ENCODE measurements around the gene C1QTNF2.
"Not testable (repeated sequence)": the region's sequence is repeated elsewhere in the genome, so short reads cannot be mapped to it uniquely, and the experiment has no call there.

Gene C1QTNF2

GRCh38 chr5:160339406-160340130 is 30.9 kb downstream of the C1QTNF2 start:
- no peak for DNase-seq

GRCh38 chr5:160334716-160335115 is 35.7 kb downstream of the C1QTNF2 start:
- not testable (repeated sequence) for DNase-seq

- DNase-seq, result no peak
Observed at GRCh38 chr5:160333721-160334120, 36.7 kb downstream of the C1QTNF2 start.

GRCh38 chr5:160330212-160330611 is 40.2 kb downstream of the C1QTNF2 start:
- DNase-seq, result no peak

- DNase-seq, result no peak
Observed at GRCh38 chr5:160327818-160328217, 42.6 kb downstream of the C1QTNF2 start.

GRCh38 chr5:160326981-160327380 is 43.4 kb downstream of the C1QTNF2 start:
- DNase-seq, result no peak

GRCh38 chr5:160325716-160326115 is 44.7 kb downstream of the C1QTNF2 start:
- DNase-seq, result no peak

GRCh38 chr5:160324886-160325285 is 45.5 kb downstream of the C1QTNF2 start:
- no peak for DNase-seq

GRCh38 chr5:160318409-160318808 is 52.0 kb downstream of the C1QTNF2 start:
- DNase-seq, result no peak

GRCh38 chr5:160317434-160317833 is 53.0 kb downstream of the C1QTNF2 start:
- no peak for DNase-seq

- DNase-seq, result no peak
Observed at GRCh38 chr5:160315968-160316367, 54.5 kb downstream of the C1QTNF2 start.

- no peak for DNase-seq
Observed at GRCh38 chr5:160312960-160313727, 57.3 kb downstream of the C1QTNF2 start.

- DNase-seq, result no peak
Observed at GRCh38 chr5:160312134-160312959, 58.1 kb downstream of the C1QTNF2 start, which contains the start of gene CCNJL. Gene CCNJL, minus strand, starts transcription at chr5:160312564. Its CDS starts 641 bp downstream, at chr5:160311923.

GRCh38 chr5:160311491-160312133 is 58.8 kb downstream of the C1QTNF2 start:
- no peak for DNase-seq

- DNase-seq, result no peak
Observed at GRCh38 chr5:160310552-160311295, 59.7 kb downstream of the C1QTNF2 start.

GRCh38 chr5:160310140-160310539 is 60.3 kb downstream of the C1QTNF2 start:
- DNase-seq, result no peak

- DNase-seq, result no peak
Observed at GRCh38 chr5:160306696-160307095, 63.7 kb downstream of the C1QTNF2 start.

GRCh38 chr5:160305319-160305718 is 65.1 kb downstream of the C1QTNF2 start:
- no peak for DNase-seq

- DNase-seq, result no peak
Observed at GRCh38 chr5:160303690-160304089, 66.7 kb downstream of the C1QTNF2 start.

- DNase-seq, result no peak
Observed at GRCh38 chr5:160298189-160298588, 72.2 kb downstream of the C1QTNF2 start.

- DNase-seq, result no peak
Observed at GRCh38 chr5:160297776-160298175, 72.7 kb downstream of the C1QTNF2 start.

All from activated CD4-positive, alpha-beta T cell treated with anti-CD3 and anti-CD28 coated beads, Interleukin-2, amount 50 U/mL, for 4 hours (primary cell).